GM18873 (cell line): ENCODE results near the gene SCAMP1.
"Not testable (repeated sequence)": the region's sequence is repeated elsewhere in the genome, so short reads cannot be mapped to it uniquely, and the experiment has no call there.

Experiments used
- ATAC-seq: cut with Tn5 transposase; IDR thresholded peaks from one replicate; pipeline ENCODE4 v1.9.1; 2021; ENCODE audit warnings: mild to moderate bottlenecking, moderate library complexity, moderate number of reproducible peaks; ENCODE audit not compliant: unreplicated experiment, low FRiP score

The SCAMP1 gene

GRCh38 chr5:78359831-78360673, at the start of gene SCAMP1:
SCAMP1 (plus strand) TSS chr5:78360617; CDS start chr5:78360672, 55 bp downstream.
- ATAC-seq = peak; percentile 72

GRCh38 chr5:78317515-78317914, 42.9 kb upstream of the SCAMP1 start:
- ATAC-seq = no peak

- no peak for ATAC-seq
Observed at GRCh38 chr5:78318337-78318736, 42.1 kb upstream of the SCAMP1 start.

- ATAC-seq = no peak
Observed at GRCh38 chr5:78320401-78320800, 40.0 kb upstream of the SCAMP1 start.

GRCh38 chr5:78323241-78323640, 37.2 kb upstream of the SCAMP1 start:
- no peak for ATAC-seq

GRCh38 chr5:78326930-78327329, 33.5 kb upstream of the SCAMP1 start:
- ATAC-seq = no peak

- ATAC-seq = no peak
Observed at GRCh38 chr5:78327761-78328510, 32.5 kb upstream of the SCAMP1 start.

GRCh38 chr5:78328585-78329173, 31.7 kb upstream of the SCAMP1 start:
- no peak for ATAC-seq

- ATAC-seq = no peak
Observed at GRCh38 chr5:78331523-78332080, 28.8 kb upstream of the SCAMP1 start.

- no peak for ATAC-seq
Observed at GRCh38 chr5:78334811-78335210, 25.6 kb upstream of the SCAMP1 start.

GRCh38 chr5:78335976-78336375, 24.4 kb upstream of the SCAMP1 start:
- ATAC-seq = no peak

- no peak for ATAC-seq
Observed at GRCh38 chr5:78336698-78337097, 23.7 kb upstream of the SCAMP1 start.

GRCh38 chr5:78339617-78340436, 20.6 kb upstream of the SCAMP1 start:
- no peak for ATAC-seq

GRCh38 chr5:78341440-78341839, 19.0 kb upstream of the SCAMP1 start:
- ATAC-seq = no peak

- no peak for ATAC-seq
Observed at GRCh38 chr5:78345485-78345884, 14.9 kb upstream of the SCAMP1 start.

- no peak for ATAC-seq
Observed at GRCh38 chr5:78353520-78353919, 6.9 kb upstream of the SCAMP1 start.

GRCh38 chr5:78354066-78354670, 6.2 kb upstream of the SCAMP1 start:
- ATAC-seq = no peak

- ATAC-seq = no peak
Observed at GRCh38 chr5:78355561-78355960, 4.9 kb upstream of the SCAMP1 start.

- ATAC-seq = not testable (repeated sequence)
Observed at GRCh38 chr5:78359455-78359830, 974 bp upstream of the SCAMP1 start.

GRCh38 chr5:78360674-78360923, 182 bp downstream of the SCAMP1 start:
- ATAC-seq = no peak
